PC-9 (cell line): ENCODE data around the gene MYO3B. TPM values are rescaled to one million over a fixed set of nuclear protein-coding genes. Genes with fewer than 3 reads are reported as not detected.
A peak's percentile ranks its signal among the peaks of the same experiment; 100 is the strongest.

Source experiments
- BruUV-seq: library from RNA; stranded (reverse); fragments of 400-500 nt; replicated peaks from 2 replicates; lab custom pipeline; 2021; lab: Mats Ljungman, UMichigan
- CTCF ChIA-PET: fragments of 300-600 bp; sonication (Branson Sonifier 250); formaldehyde crosslinking; loops from one replicate; lab custom pipeline; 2022; ENCODE audit warnings: antibody characterized with exemption; lab: Charles Lee
- POLR2A ChIA-PET: fragments of 300-600 bp; sonication (Branson Sonifier 250); formaldehyde crosslinking; loops from one replicate; lab custom pipeline; 2022; ENCODE audit warnings: antibody characterized with exemption; ENCODE audit not compliant: unreplicated experiment; lab: Charles Lee
- DNase-seq, 2 experiments: peaks; one replicate each; pipeline versions ENCODE4 v3.0.0 to v3.0.0-alpha.2; 2015 to 2022; ENCODE audit warnings: mixed read lengths in 1 of 2
- H2AFZ ChIP-seq: fragments of 200-600 bp; sonication (generic); 2 replicates; pipeline ENCODE4 v1.8.1; 2017; ENCODE audit warnings: antibody characterized with exemption
- H3F3A ChIP-seq: fragments of 200-600 bp; sonication (generic); 2 replicates; pipeline ENCODE4 v1.8.1; 2017; ENCODE audit warnings: antibody characterized with exemption, mild to moderate bottlenecking, low read depth; ENCODE audit not compliant: insufficient read depth
- H3K27ac ChIP-seq: fragments of 200-600 bp; sonication (generic); 2 replicates; pipeline ENCODE4 v1.6.1; 2016; ENCODE audit warnings: mixed run types
- H3K27me3 ChIP-seq: fragments of 200-600 bp; sonication (generic); 2 replicates; pipeline ENCODE4 v1.6.1; 2016; ENCODE audit warnings: low read depth, mixed run types; ENCODE audit not compliant: insufficient read depth
- H3K36me3 ChIP-seq: fragments of 200-600 bp; sonication (generic); 2 replicates; pipeline ENCODE4 v1.6.1; 2016; ENCODE audit warnings: low read depth, mixed run types
- H3K4me1 ChIP-seq: fragments of 200-600 bp; sonication (generic); replicated peaks from 2 replicates; pipeline ENCODE4 v1.6.1; 2016; ENCODE audit warnings: mixed run types; ENCODE audit not compliant: insufficient read depth
- H3K4me2 ChIP-seq: fragments of 200-600 bp; sonication (generic); 2 replicates; pipeline ENCODE4 v1.6.1; 2017; ENCODE audit warnings: mixed run types
- H3K4me3 ChIP-seq: fragments of 200-600 bp; sonication (generic); 2 replicates; pipeline ENCODE4 v1.6.1; 2016; ENCODE audit warnings: mixed run types
- H3K79me2 ChIP-seq: fragments of 200-600 bp; sonication (generic); 2 replicates; pipeline ENCODE4 v1.6.1; 2017; ENCODE audit warnings: low read depth, mixed run types
- H3K9me2 ChIP-seq: fragments of 200-600 bp; sonication (generic); 2 replicates; pipeline ENCODE4 v1.8.1; 2017; ENCODE audit warnings: mild to moderate bottlenecking; ENCODE audit not compliant: insufficient read depth
- H3K9me3 ChIP-seq: fragments of 200-600 bp; sonication (generic); 2 replicates; pipeline ENCODE4 v1.8.1; 2016; ENCODE audit warnings: low read depth; ENCODE audit not compliant: insufficient read depth
- H4K20me1 ChIP-seq: fragments of 200-600 bp; sonication (generic); 2 replicates; pipeline ENCODE4 v1.8.1; 2017; ENCODE audit not compliant: insufficient read depth
- CTCF ChIP-seq: fragments of 200-600 bp; sonication (generic); conservative IDR thresholded peaks from 2 replicates; pipeline ENCODE4 v1.6.1; 2017; ENCODE audit warnings: mixed run types, antibody characterized with exemption, mild to moderate bottlenecking, moderate library complexity
- EZH2 ChIP-seq: fragments of 200-600 bp; sonication (generic); IDR thresholded peaks from 2 replicates; pipeline ENCODE4 v1.8.0; 2017; ENCODE audit warnings: antibody characterized with exemption, low read depth
- intact Hi-C: fragments of 100-400 bp; cut with micrococcal nuclease; formaldehyde crosslinking; loops from one replicate; pipeline ENCODE4 v1.10.0; 2022; ENCODE audit not compliant: unreplicated experiment
- total RNA-seq: library from RNA; stranded (reverse); gene quantifications from 2 replicates; pipeline ENCODE4 v1.2.3, GENCODE V29; 2021

Gene MYO3B
- total RNA-seq, 1 experiment from 2014 or later, result 5.3 TPM

- Histone ChIP-seq H3K27me3 (no peaks in the 10 kb centered on the region), H3K9me3 (no peaks in the 10 kb centered on the region), H3K4me1 (no peaks in the 10 kb centered on the region), H3K4me3 (no peak overlapping the region), H3K27ac (no peak overlapping the region), H3F3A (no peaks in the 10 kb centered on the region), H3K4me2 (no peak overlapping the region), H3K79me2 (no peaks in the 10 kb centered on the region), H3K36me3 (no peaks in the 10 kb centered on the region), H3K9me2 (no peaks in the 10 kb centered on the region), H2AFZ (no peak overlapping the region), H4K20me1 (no peaks in the 10 kb centered on the region)
- no TSS peak for BruUV-seq
- ChIA-PET POLR2A (no interaction called here), CTCF (interaction anchor here (0.7 kb wide), 1 partner anchor 54 kb away, joined by 5 read pairs; no protein-coding TSS in a partner anchor)
- peak; percentile 22 to 45 for DNase-seq
- intact Hi-C loops, result loop anchor here (5.0 kb wide), 3 partner anchors 126 to 736 kb away; no protein-coding TSS in a partner anchor
- TF ChIP-seq EZH2 (no peak), CTCF (peak; percentile 78)
These were observed 58.1 kb downstream of the MYO3B start for GRCh38 chr2:170235860-170236679.

GRCh38 chr2:170236680-170237047, 58.7 kb downstream of the MYO3B start:
- no peaks in the 10 kb centered on the region for H3K4me1 ChIP-seq
- no peaks in the 10 kb centered on the region for H3K36me3 ChIP-seq
- no peaks in the 10 kb centered on the region for H3K9me2 ChIP-seq
- H3K27ac ChIP-seq, result no peak overlapping the region
- no peaks in the 10 kb centered on the region for H3K9me3 ChIP-seq
- TF ChIP-seq CTCF (no peak), EZH2 (no peak)
- no peak overlapping the region for H2AFZ ChIP-seq
- H3K27me3 ChIP-seq, result no peaks in the 10 kb centered on the region
- POLR2A ChIA-PET, result no interaction called here
- H3K4me2 ChIP-seq, result no peak overlapping the region
- no peak overlapping the region for H3K4me3 ChIP-seq
- DNase-seq, result no peak
- no TSS peak for BruUV-seq
- intact Hi-C loops, result loop anchor here (5.0 kb wide), 3 partner anchors 126 to 736 kb away; no protein-coding TSS in a partner anchor
- no peaks in the 10 kb centered on the region for H3K79me2 ChIP-seq
- no peaks in the 10 kb centered on the region for H3F3A ChIP-seq
- H4K20me1 ChIP-seq, result no peaks in the 10 kb centered on the region
- CTCF ChIA-PET, result no interaction called here

GRCh38 chr2:170237572-170238120, 59.7 kb downstream of the MYO3B start:
- intact Hi-C loops, result loop anchor here (5.0 kb wide), 3 partner anchors 125 to 735 kb away; no protein-coding TSS in a partner anchor
- Histone ChIP-seq H3K79me2 (no peaks in the 10 kb centered on the region), H3K36me3 (no peaks in the 10 kb centered on the region), H3K4me1 (no peaks in the 10 kb centered on the region), H3K9me2 (no peaks in the 10 kb centered on the region), H3K9me3 (no peaks in the 10 kb centered on the region), H3K4me2 (no peak overlapping the region), H2AFZ (no peak overlapping the region), H3F3A (no peaks in the 10 kb centered on the region), H4K20me1 (no peaks in the 10 kb centered on the region), H3K4me3 (no peak overlapping the region), H3K27ac (no peak overlapping the region), H3K27me3 (no peaks in the 10 kb centered on the region)
- BruUV-seq, result no TSS peak
- DNase-seq, result no peak
- ChIA-PET POLR2A (no interaction called here), CTCF (interaction anchor here (0.5 kb wide), 1 partner anchor 1971 kb away, joined by 3 read pairs; no protein-coding TSS in a partner anchor)
- TF ChIP-seq CTCF, result no peak
- TF ChIP-seq EZH2, result no peak
